Stimulated activated CD8-positive, alpha-beta memory T cell treated with anti-CD3 and anti-CD28 coated beads, Interleukin-4, amount 100 ng/mL, for 48 hours (primary cell): Measurements from ENCODE around the gene BANK1.
A peak's percentile ranks its signal among the peaks of the same experiment; 100 is the strongest.

Experiments used
- DNase-seq: peaks from one replicate; pipeline ENCODE4 v3.0.0-alpha.2; 2020

Gene BANK1, protein sequence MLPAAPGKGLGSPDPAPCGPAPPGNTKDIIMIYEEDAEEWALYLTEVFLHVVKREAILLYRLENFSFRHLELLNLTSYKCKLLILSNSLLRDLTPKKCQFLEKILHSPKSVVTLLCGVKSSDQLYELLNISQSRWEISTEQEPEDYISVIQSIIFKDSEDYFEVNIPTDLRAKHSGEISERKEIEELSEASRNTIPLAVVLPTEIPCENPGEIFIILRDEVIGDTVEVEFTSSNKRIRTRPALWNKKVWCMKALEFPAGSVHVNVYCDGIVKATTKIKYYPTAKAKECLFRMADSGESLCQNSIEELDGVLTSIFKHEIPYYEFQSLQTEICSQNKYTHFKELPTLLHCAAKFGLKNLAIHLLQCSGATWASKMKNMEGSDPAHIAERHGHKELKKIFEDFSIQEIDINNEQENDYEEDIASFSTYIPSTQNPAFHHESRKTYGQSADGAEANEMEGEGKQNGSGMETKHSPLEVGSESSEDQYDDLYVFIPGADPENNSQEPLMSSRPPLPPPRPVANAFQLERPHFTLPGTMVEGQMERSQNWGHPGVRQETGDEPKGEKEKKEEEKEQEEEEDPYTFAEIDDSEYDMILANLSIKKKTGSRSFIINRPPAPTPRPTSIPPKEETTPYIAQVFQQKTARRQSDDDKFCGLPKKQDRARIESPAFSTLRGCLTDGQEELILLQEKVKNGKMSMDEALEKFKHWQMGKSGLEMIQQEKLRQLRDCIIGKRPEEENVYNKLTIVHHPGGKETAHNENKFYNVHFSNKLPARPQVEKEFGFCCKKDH

DNA sequence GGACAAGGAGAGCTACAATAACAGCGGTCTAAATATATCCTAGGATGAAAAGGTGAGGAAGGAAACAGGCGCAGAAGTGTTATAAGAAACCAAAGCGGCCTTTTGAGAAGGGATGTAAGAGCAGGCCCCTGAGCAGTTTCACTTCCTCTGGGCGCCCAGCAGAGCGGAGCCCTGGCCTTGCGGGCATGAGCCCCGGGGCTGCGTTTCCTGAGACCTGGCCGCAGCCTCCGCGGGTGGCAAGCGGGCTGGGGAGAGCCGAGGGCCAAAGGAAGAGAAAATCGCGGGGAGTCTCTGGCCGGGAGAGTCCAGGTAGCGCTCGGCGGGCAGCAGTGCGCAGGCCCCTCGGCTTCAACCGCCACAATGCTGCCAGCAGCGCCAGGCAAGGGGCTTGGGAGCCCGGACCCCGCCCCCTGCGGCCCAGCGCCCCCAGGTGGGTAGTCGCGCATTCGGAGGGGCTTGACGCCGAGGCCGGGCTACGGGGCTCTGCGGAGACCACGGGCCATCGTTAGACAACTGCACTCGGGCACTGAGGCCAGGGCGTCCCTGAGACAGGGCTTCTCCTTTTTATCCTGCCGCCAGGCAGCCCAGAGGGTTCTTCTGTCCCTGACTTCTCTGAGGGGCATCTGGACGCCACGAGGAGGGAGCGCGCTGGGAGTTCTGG, at the start of gene BANK1:
Gene BANK1 (plus strand): TSS at position 210 of the 661 bp plus-strand sequence. CDS start 151 bp downstream, at position 361.
- peak; percentile 51 for DNase-seq

DNA sequence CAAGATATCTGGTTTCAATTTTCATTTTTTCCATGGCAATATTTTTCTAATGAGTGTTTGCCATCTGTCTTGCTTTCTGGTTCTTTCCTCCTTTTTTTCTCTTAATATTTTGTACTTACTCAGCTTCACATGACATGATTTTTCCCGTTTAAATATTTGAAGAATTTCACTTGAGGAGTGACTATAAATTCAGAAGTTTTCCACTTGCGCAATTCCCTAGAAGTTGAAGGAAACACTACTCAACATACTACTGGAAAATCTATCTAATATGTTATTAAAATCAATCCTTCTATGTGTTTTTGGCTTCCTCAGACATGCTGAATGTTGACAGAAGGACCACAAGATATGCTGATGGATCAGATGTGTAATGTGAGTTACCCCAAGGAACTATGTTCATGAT, 36.8 kb upstream of the BANK1 start:
- no peak for DNase-seq

- DNase-seq: no peak
These were observed 34.3 kb upstream of the BANK1 start for GRCh38 chr4:101756181-101756580.

DNA sequence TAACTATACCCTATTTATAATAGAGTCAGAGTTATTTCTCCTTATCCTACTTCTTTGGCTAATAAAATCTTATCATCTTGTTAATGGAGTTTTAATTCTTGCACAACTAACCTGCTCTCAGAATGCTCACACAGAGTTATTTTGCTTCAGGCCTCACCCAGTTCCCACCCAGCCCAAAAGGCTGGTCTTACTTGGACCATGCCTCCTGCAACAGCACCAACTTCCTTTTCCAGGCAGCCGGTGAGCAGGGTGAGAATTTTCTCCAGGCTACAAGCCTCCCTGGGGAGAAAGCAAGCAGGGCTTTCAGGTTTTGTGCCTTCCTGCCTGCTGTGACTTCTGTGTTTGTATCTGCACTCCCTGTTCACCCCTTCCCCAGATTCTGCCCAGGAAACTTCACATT, 29.1 kb upstream of the BANK1 start:
- no peak for DNase-seq

DNA sequence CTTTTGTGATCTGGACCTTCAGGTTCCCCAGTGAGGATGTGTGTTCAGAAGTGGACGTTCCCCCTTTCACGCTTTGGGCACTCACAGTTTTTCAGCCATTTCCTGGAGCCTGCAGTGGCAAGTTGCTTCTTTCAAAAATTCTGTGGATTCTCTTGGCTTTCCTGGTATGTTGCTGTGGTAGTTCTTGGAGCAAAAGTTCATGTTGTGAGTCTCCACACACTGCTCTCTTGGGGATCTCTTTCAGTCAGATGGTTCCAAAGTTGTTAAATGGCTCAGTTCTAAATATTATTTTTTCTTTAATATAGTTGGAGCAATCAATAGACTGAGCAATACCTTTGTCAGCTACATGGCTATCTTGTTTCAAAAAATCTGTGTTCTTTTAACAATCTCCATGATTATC, 28.5 kb upstream of the BANK1 start:
- DNase-seq: no peak

GRCh38 chr4:101762534-101762933, 28.0 kb upstream of the BANK1 start:
- DNase-seq: no peak

- DNase-seq: no peak
These were observed 27.0 kb upstream of the BANK1 start for GRCh38 chr4:101763576-101763975.

DNA sequence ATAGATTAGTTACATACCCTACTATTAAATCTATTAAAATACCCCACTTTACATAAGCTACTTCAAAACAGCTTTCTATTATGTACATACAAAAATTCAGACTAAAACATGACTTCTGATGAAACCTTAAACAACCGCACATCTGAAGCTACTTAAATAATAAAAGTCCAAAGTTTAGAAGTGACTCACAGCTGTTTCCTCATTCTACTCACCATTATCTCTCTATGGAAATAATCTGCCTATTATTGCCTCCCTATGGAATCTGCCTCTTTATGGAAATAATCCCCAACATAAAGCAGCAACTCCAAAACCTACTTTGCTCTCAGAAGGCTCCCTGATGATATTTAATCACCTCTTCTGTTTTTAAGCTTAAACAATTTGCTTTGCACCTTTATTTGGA, 15.7 kb upstream of the BANK1 start:
- no peak for DNase-seq

DNA sequence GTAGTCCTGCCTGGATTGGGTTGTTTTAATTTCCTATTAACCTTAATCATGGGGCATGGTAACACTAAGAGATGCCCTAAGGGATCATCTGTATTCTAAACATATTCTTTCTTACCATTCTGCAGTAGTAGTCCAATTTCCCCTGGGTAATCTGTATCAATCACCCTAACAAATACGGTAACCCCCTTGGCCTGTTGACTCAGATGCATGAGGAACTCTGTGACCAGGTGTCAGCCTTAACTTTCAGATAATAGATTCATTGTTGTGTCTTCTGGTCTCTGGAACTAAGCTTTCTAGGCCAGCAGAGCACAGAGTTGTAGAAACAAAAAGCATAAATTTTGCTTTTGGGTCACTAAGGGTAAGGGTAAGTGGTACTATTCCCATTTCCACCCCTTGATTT, 13.1 kb upstream of the BANK1 start:
- DNase-seq: no peak

- no peak for DNase-seq
These were observed 10.2 kb upstream of the BANK1 start for GRCh38 chr4:101780284-101780683.

DNA sequence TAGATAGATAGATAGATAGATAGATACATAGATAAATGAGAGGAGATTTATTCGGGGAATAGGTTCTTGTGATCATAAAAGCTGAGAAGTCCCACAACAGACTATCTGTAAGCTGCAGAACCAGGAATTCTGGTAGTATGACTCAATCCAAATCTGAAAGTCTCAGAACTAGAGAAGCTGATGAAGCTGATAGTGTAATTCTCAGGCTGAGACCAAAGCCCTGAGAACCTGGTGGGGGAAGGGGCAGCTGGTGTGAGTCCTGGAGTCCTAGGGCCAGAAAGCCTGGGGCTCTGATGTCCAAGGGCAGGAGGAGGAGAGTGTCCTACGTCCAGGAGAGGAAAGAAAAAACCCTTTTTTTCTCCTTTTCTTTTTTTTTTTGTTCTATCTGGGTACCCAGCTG, 8.0 kb upstream of the BANK1 start:
- no peak for DNase-seq

- no peak for DNase-seq
These were observed 5.6 kb upstream of the BANK1 start for GRCh38 chr4:101784957-101785356.

GRCh38 chr4:101785486-101785885, 5.0 kb upstream of the BANK1 start:
- DNase-seq: no peak

- no peak for DNase-seq
These were observed 2.7 kb upstream of the BANK1 start for GRCh38 chr4:101787701-101788316.

DNA sequence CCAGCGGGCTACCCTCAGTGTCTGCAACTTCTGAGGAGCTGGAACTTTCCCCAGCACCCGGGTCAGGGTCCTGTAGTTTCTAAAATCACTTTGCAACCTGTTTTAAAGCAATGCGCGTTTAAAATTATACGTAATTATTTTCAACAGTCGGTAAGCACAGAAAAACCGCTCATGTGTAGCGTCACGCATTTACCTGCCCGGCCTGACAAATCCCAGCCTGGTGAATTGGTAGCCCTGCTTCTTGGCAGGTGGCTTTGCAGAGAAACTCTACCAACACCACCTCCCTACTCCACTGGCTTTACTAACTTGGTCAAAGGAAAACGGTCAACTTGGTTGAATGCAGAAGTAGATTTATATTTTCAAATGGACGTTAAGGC, 640 bp downstream of the BANK1 start:
- DNase-seq: no peak

DNA sequence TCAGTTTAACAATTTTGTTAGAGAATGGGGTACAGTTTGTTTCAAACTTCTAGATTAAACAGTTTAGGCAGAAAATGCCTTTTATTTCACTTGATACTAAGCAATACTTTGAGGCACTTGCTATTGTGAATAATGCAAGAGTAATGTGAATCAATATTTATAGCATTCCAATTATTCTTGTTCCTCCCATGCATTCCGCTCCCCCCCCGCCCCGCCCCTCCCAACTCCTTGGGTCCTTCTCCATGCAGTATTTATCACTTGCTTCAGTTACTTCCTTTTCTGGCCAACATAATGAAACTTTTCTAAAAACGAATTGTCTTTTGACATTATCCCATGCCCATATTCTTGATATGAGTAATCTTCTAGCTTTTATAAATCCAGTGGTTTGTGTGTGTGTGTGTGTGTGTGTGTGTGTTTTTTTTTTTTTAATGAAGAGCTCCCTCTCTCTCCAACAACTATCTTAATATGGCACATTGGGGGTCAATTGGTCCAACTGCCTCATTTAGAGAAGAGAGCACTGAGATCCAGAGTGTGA, 1.6 kb downstream of the BANK1 start:
- DNase-seq: no peak

GRCh38 chr4:101793397-101793796, 2.9 kb downstream of the BANK1 start:
- DNase-seq: no peak

GRCh38 chr4:101794806-101795205, 4.3 kb downstream of the BANK1 start:
- DNase-seq: no peak

- DNase-seq: no peak
These were observed 5.2 kb downstream of the BANK1 start for GRCh38 chr4:101795704-101796103.

DNA sequence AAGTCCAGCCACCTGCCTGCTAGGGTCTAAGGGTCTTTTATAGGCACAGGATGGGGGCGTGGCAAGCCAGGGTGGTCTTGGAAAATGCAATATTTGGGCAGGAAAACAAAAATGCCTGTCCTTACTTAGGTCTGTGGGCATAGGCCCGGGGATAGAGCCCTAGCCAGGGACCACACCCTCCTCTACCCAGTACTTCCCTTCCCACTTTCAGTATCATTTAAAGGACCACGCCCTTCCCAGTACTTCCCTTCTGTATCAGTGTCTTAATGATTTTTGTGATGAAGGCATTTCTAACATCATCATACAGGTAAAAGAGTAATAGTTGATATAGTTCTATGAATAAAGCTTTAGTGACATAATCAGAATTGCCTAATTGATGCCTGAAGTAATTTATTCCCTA, 11.4 kb downstream of the BANK1 start:
- no peak for DNase-seq

- DNase-seq: no peak
These were observed 16.4 kb downstream of the BANK1 start for GRCh38 chr4:101806914-101807313.

DNA sequence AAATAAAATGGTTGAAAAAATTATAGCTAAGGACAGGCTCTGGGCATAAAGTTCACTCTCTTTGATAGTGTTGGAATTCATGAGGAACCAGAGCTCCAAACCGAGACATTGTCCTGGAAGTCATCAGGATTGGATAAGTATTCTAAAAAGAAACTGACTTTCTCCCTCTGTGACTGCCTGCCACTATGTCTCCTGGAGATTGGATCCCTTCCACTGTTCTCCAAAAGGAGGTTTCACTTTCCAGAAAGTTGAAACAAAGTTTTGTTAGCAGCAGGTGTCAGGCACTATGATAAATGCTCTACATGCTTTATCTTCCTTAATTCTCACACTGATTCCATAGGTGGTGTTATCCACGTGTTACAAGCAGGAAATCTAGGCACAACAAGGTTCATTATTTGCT, 16.8 kb downstream of the BANK1 start:
- no peak for DNase-seq

DNA sequence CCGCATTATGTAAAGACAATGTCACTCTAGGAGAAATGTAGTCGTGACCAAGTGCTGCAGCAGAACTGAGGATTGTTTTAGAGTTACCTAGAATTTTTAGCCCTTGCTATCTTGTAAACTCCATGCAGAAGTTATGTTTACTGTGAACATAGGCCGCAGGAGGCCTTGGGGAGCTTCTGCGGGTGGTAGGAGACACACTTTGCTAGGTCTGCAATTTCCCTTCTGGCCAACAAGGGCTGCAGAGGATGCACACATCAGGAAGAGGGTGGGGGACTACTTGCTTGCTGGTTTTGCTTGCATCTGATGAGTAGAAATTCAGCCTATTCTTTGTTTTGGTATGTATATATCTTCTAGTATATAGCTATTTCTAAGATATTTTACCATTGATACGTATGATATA, 23.1 kb downstream of the BANK1 start:
- DNase-seq: no peak
